SU-DHL-6 (cell line): ENCODE results near the gene KLHL12.

Experiments used
- H2AFZ ChIP-seq: fragments of 200-600 bp; sonication (generic); 2 replicates; pipeline ENCODE4 v1.6.1; 2014; ENCODE audit warnings: low read depth, mild to moderate bottlenecking, moderate library complexity, mixed read lengths, antibody characterized with exemption, low read length; ENCODE audit not compliant: severe bottlenecking
- H3F3A ChIP-seq: fragments of 200-600 bp; shearing (Covaris generic); 2 replicates; pipeline ENCODE4 v1.6.0; 2016; ENCODE audit warnings: antibody characterized with exemption, mild to moderate bottlenecking; ENCODE audit not compliant: insufficient read depth
- H3K27ac ChIP-seq: fragments of 200-600 bp; sonication (generic); 2 replicates; pipeline ENCODE4 v1.5.1; 2016; ENCODE audit warnings: low read depth, mild to moderate bottlenecking, low read length, moderate library complexity, mixed read lengths
- H3K27me3 ChIP-seq: fragments of 200-600 bp; sonication (generic), shearing (Covaris generic); 2 replicates; pipeline ENCODE4 v1.6.0; 2014; ENCODE audit warnings: mild to moderate bottlenecking, low read length
- H3K36me3 ChIP-seq: fragments of 200-600 bp; sonication (generic); 2 replicates; pipeline ENCODE4 v1.6.1; 2014; ENCODE audit warnings: mild to moderate bottlenecking, low read length, mixed read lengths
- H3K4me2 ChIP-seq: fragments of 300-600, 200-600 bp; shearing (Covaris generic), sonication (generic); 2 replicates; pipeline ENCODE4 v1.6.0; 2014; ENCODE audit warnings: low read length, low read depth, mild to moderate bottlenecking; ENCODE audit not compliant: poor library complexity, severe bottlenecking
- H3K4me3 ChIP-seq: fragments of 200-600 bp; sonication (generic); 2 replicates; pipeline ENCODE4 v1.5.1; 2014; ENCODE audit warnings: antibody characterized with exemption, low read length, mild to moderate bottlenecking, mixed read lengths; ENCODE audit not compliant: insufficient read depth, poor library complexity, severe bottlenecking
- H3K79me2 ChIP-seq: fragments of 200-600 bp; sonication (generic); 2 replicates; pipeline ENCODE4 v1.6.1; 2014; ENCODE audit warnings: mild to moderate bottlenecking, low read length, moderate library complexity; ENCODE audit not compliant: insufficient read depth
- H3K9ac ChIP-seq: fragments of 200-600 bp; sonication (generic); 2 replicates; pipeline ENCODE4 v1.7.0; 2014; ENCODE audit warnings: mild to moderate bottlenecking, low read length
- H3K9me2 ChIP-seq: fragments of 200-600 bp; sonication (generic); replicated peaks from 2 replicates; pipeline ENCODE4 v1.6.1; 2014; ENCODE audit warnings: low read length; ENCODE audit not compliant: insufficient read depth
- H3K9me3 ChIP-seq: fragments of 200-600 bp; sonication (generic); 2 replicates; pipeline ENCODE4 v1.6.1; 2014; ENCODE audit warnings: low read length, mixed read lengths; ENCODE audit not compliant: insufficient read depth
- H4K20me1 ChIP-seq: fragments of 200-600 bp; sonication (generic); 2 replicates; pipeline ENCODE4 v1.6.1; 2014; ENCODE audit warnings: low read depth, mild to moderate bottlenecking, antibody characterized with exemption, low read length, moderate library complexity, mixed read lengths
- EZH2phosphoT487 ChIP-seq: fragments of 200-600 bp; sonication (generic), shearing (Covaris generic); conservative IDR thresholded peaks from 2 replicates; pipeline ENCODE4 v1.6.1; 2018; ENCODE audit warnings: mild to moderate bottlenecking, antibody characterized with exemption, low read length, moderate library complexity, mixed read lengths
- TF ChIP-seq, protein P1 (sequence below): fragments of 200-600 bp; sonication (generic); IDR thresholded peaks from one replicate; pipeline ENCODE4 v1.5.1; 2017; ENCODE audit warnings: antibody characterized with exemption, mild to moderate bottlenecking, low read length, moderate library complexity; ENCODE audit not compliant: insufficient read depth, poor library complexity, severe bottlenecking

KLHL12 gene

DNA sequence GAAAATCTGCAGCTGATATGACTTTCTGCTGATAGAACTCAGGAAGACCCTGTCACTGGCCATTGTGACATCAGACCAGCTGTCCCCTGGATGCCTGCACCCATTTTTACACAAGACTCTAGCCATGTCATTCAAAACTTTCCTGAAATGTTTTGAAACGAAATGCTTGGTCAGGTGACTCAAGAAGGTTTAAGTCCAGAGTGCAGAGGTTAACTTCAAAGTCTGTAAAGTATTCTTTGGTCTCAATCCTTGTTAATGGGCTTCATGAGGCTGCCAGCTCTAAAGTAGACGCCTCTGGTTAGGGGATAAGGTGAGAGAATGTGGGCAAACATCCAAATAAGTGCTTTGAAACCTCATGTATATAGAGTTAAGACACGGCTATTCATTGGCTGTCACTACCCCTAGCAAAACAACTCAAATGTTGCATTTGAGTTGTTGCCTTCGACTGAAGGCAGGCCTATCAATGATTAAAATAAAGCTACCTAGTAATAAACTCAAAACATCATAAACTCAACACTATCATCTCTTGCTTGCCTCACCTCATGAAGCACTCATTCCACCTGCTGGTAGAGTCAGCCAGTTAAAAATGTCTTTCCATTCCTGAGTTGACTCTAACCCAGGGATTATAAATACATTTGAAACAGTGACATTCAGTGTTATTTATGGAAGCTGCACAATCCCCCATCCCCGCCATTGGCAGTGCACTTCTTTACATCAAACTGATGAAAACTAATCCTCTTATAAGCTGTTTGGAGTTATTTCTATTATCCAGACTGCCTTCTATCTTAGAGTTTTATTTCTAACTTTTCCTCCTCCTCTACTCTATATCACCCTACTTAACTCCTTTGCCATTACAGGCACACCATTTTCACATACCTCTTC, 64.1 kb downstream of the KLHL12 start:
- TF ChIP-seq EZH2phosphoT487, result no peak
- TF ChIP-seq, protein P1, sequence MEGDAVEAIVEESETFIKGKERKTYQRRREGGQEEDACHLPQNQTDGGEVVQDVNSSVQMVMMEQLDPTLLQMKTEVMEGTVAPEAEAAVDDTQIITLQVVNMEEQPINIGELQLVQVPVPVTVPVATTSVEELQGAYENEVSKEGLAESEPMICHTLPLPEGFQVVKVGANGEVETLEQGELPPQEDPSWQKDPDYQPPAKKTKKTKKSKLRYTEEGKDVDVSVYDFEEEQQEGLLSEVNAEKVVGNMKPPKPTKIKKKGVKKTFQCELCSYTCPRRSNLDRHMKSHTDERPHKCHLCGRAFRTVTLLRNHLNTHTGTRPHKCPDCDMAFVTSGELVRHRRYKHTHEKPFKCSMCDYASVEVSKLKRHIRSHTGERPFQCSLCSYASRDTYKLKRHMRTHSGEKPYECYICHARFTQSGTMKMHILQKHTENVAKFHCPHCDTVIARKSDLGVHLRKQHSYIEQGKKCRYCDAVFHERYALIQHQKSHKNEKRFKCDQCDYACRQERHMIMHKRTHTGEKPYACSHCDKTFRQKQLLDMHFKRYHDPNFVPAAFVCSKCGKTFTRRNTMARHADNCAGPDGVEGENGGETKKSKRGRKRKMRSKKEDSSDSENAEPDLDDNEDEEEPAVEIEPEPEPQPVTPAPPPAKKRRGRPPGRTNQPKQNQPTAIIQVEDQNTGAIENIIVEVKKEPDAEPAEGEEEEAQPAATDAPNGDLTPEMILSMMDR, result no peak
- H2AFZ ChIP-seq, result no peak overlapping the region
- H3K79me2 ChIP-seq, result no peaks in the 10 kb centered on the region
- H3K9me2 ChIP-seq, result no peaks in the 10 kb centered on the region
- H3K27ac ChIP-seq, result no peak overlapping the region
- H3K36me3 ChIP-seq, result no peaks in the 10 kb centered on the region
- no peaks in the 10 kb centered on the region for H3F3A ChIP-seq
- H3K9ac ChIP-seq, result no peak overlapping the region
- no peak overlapping the region for H3K4me2 ChIP-seq
- H3K9me3 ChIP-seq, result no peaks in the 10 kb centered on the region
- no peaks in the 10 kb centered on the region for H4K20me1 ChIP-seq
- H3K4me3 ChIP-seq, result no peak overlapping the region
- no peaks in the 10 kb centered on the region for H3K27me3 ChIP-seq

DNA sequence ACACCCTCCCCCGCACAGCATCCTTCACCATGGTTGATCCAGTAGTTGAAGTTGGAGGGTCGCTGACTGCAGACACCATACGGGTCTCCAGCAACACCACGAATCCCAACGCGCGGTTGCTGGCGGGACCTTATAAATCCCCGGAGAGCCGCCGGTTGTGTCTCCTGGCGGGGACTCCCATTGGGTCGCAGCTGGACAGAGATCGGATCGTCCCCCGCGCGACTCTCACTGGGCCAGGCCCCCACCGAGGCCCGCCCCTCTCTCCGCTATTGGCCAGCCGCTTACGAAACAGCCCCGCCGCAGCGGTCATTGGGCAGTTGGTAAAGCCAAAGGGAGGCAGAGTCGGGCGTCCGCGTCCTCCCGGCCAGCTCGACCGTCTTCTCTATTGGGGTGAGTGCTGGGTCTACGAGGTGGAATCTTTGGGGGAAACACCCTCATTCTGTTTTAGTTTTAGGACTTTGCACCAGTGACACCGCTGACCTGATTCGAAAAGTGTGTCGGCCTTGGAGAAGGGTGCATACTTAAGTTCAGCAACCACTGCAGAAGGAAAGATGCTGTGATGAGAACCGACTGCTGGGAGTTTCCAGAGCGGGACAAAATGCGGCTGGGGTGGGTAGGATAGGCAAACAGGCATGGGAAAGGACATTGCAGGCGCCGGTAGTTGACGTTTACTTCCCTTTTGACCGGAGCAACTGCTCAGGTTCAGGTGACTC, 65.5 kb downstream of the KLHL12 start:
- no peaks in the 10 kb centered on the region for H3F3A ChIP-seq
- no peaks in the 10 kb centered on the region for H3K27me3 ChIP-seq
- H4K20me1 ChIP-seq, result no peaks in the 10 kb centered on the region
- H3K36me3 ChIP-seq, result no peaks in the 10 kb centered on the region
- TF ChIP-seq, protein P1, result no peak
- TF ChIP-seq EZH2phosphoT487, result no peak
- H3K4me2 ChIP-seq, result no peak overlapping the region
- no peaks in the 10 kb centered on the region for H3K9me3 ChIP-seq
- no peak overlapping the region for H2AFZ ChIP-seq
- no peaks in the 10 kb centered on the region for H3K9me2 ChIP-seq
- H3K79me2 ChIP-seq, result no peaks in the 10 kb centered on the region
- H3K4me3 ChIP-seq, result no peak overlapping the region
- H3K27ac ChIP-seq, result no peak overlapping the region
- H3K9ac ChIP-seq, result no peak overlapping the region

DNA sequence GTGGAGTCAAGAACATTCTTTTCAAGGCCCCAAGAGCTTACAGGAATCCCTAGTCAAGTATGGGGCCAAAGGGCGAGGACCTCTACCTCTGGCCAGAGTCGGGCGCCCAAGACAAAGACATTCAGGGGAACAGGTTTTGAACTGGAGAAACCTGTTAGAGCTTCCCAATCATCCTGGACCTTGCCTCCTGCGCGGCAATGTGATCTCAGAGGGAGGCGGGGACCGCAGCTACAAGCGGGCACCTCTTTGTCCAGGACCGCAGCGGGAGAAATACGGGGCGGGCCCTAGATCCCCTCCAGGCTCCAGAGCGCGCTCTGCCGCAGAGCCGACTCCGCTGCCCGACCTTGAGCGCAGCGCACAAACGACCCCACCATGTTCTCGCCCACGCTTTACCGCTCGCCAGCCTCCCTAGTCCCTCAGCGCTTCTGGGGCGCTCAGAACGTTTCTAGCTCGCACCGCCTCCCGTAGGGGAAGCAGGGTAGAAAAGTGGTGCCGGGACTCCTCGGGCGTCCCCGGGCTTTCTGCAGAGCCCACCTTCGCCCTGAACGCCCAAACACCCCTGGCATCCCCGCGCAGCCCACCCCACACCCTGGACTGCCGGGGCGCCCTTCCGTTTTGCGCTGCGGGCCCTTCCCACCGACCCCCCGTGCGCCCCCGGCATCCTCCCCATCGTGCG, 66.2 kb downstream of the KLHL12 start:
- Histone ChIP-seq H3K27me3 (no peaks in the 10 kb centered on the region), H3K27ac (no peak overlapping the region), H3F3A (no peaks in the 10 kb centered on the region), H4K20me1 (no peaks in the 10 kb centered on the region), H3K4me3 (no peak overlapping the region), H2AFZ (no peak overlapping the region), H3K9me2 (no peaks in the 10 kb centered on the region), H3K9me3 (no peaks in the 10 kb centered on the region), H3K9ac (no peak overlapping the region), H3K4me2 (no peak overlapping the region), H3K36me3 (no peaks in the 10 kb centered on the region), H3K79me2 (no peaks in the 10 kb centered on the region)
- TF ChIP-seq EZH2phosphoT487, result no peak
- TF ChIP-seq, protein P1, result no peak
